GM12878 (cell line): ENCODE data around the gene SFXN2. TPM values are rescaled to one million over a fixed set of nuclear protein-coding genes. Genes with fewer than 3 reads are reported as not detected.

ENCODE experiments used
- ATAC-seq: fragments of 200-7000 bp; cut with Tn5 transposase; 3 replicates; pipeline ENCODE4 v1.9.1; 2020; ENCODE audit warnings: mild to moderate bottlenecking, moderate library complexity
- BruUV-seq: library from RNA; stranded (reverse); fragments of 400-500 nt; replicated peaks from 2 replicates; lab custom pipeline; 2021; lab: Mats Ljungman, UMichigan
- CTCF ChIA-PET: fragments of 300-600 bp; sonication (Branson Sonifier 250); formaldehyde crosslinking; extraction: SDS; loops from one replicate; lab custom pipeline; 2021; ENCODE audit warnings: inconsistent platforms; lab: Yijun Ruan, JAX
- POLR2A ChIA-PET: fragments of 350-600 bp; formaldehyde crosslinking; extraction: SDS; loops from one replicate; lab custom pipeline; 2021; ENCODE audit warnings: inconsistent platforms; lab: Charles Lee
- RAD21 ChIA-PET: fragments of 300-600 bp; sonication (Branson Sonifier 250); formaldehyde crosslinking; loops from one replicate; lab custom pipeline; 2023; ENCODE audit warnings: antibody characterized with exemption; ENCODE audit not compliant: unreplicated experiment; lab: Charles Lee
- SMC1A ChIA-PET: fragments of 300-600 bp; sonication (Branson Sonifier 250); formaldehyde crosslinking; loops from one replicate; lab custom pipeline; 2023; ENCODE audit not compliant: unreplicated experiment, uncharacterized antibody; lab: Charles Lee
- DNase-seq: peaks from one replicate; pipeline ENCODE4 v3.0.0-alpha.2; 2011; ENCODE audit warnings: low read depth, low spot score
- FAIRE-seq: peaks from 3 replicates; lab custom pipeline; 2011; peaks lifted over from hg19 to GRCh38; lab: Jason Lieb, UNC
- H2AFZ ChIP-seq: 2 replicates; pipeline ENCODE4 v1.6.0; 2011; ENCODE audit warnings: low read depth, low read length, control low read depth; ENCODE audit not compliant: control insufficient read depth
- H3K27ac ChIP-seq: 2 replicates; pipeline ENCODE4 v1.5.1; 2011; ENCODE audit warnings: control low read depth; ENCODE audit not compliant: control insufficient read depth, insufficient read depth
- H3K27me3 ChIP-seq, 2 experiments: replicated peaks in 1 of 2; 2 replicates each; pipeline versions ENCODE4 v1.6.0 to v1.6.1; 2011; ENCODE audit warnings: low read length in 1 of 2; ENCODE audit not compliant: control insufficient read depth in 2 of 2, insufficient read depth in 2 of 2
- H3K36me3 ChIP-seq, 2 experiments: 2 replicates each; pipeline ENCODE4 v1.5.1; 2011; ENCODE audit warnings: low read length in 1 of 2; ENCODE audit not compliant: control insufficient read depth in 2 of 2, insufficient read depth in 2 of 2
- H3K4me1 ChIP-seq: 2 replicates; pipeline ENCODE4 v1.6.1; 2011; ENCODE audit warnings: mild to moderate bottlenecking, low read length, moderate library complexity, mixed read lengths; ENCODE audit not compliant: control insufficient read depth, insufficient read depth
- H3K4me2 ChIP-seq: 2 replicates; pipeline ENCODE4 v1.6.0; 2011; ENCODE audit warnings: control low read depth; ENCODE audit not compliant: control insufficient read depth, insufficient read depth
- H3K4me3 ChIP-seq: fragments of 200-600 bp; sonication (generic); 2 replicates; pipeline ENCODE4 v1.5.1; 2016
- H3K79me2 ChIP-seq: 2 replicates; pipeline ENCODE4 v1.6.0; 2011; ENCODE audit warnings: low read length; ENCODE audit not compliant: control insufficient read depth, insufficient read depth
- H3K9ac ChIP-seq: 2 replicates; pipeline ENCODE4 v1.8.0; 2011; ENCODE audit warnings: low read length, control low read depth, mixed read lengths; ENCODE audit not compliant: control insufficient read depth, insufficient read depth
- H3K9me3 ChIP-seq: replicated peaks from 3 replicates; pipeline ENCODE4 v1.5.1; 2011; ENCODE audit warnings: mild to moderate bottlenecking, low read length; ENCODE audit not compliant: control insufficient read depth, insufficient read depth
- H4K20me1 ChIP-seq: 2 replicates; pipeline ENCODE4 v1.6.0; 2011; ENCODE audit not compliant: control insufficient read depth, insufficient read depth
- BHLHE40 ChIP-seq, 2 experiments: fragments of 450-650 bp in 1 of 2; IDR thresholded peaks; 2 replicates each; pipeline ENCODE4 v1.6.1; 2011 to 2017; ENCODE audit warnings: low read depth in 2 of 2, borderline replicate concordance in 1 of 2, improper control_type of control experiment in 1 of 2, low read length in 1 of 2, mild to moderate bottlenecking in 1 of 2
- BMI1 ChIP-seq: fragments of 450-650 bp; IDR thresholded peaks from 2 replicates; pipeline ENCODE4 v1.6.1; 2016; ENCODE audit warnings: mild to moderate bottlenecking, moderate library complexity, borderline replicate concordance
- CREB1 ChIP-seq: IDR thresholded peaks from 2 replicates; pipeline ENCODE4 v1.6.1; 2012; ENCODE audit warnings: low read depth, mild to moderate bottlenecking, inconsistent platforms
- EGR1 ChIP-seq, 2 experiments: IDR thresholded peaks; 1 replicate in 1 of 2; 2 replicates in 1 of 2; pipeline ENCODE4 v1.6.1; 2011 to 2012; ENCODE audit warnings: low read depth in 2 of 2, low read length in 2 of 2, borderline replicate concordance in 1 of 2, mild to moderate bottlenecking in 1 of 2, moderate library complexity in 1 of 2
- ESRRA ChIP-seq: IDR thresholded peaks from 2 replicates; pipeline ENCODE4 v1.6.1; 2012; ENCODE audit warnings: mild to moderate bottlenecking, low read length, improper control_type of control experiment
- HDAC2 ChIP-seq: fragments of 200-600 bp; sonication (generic); IDR thresholded peaks from 2 replicates; pipeline ENCODE4 v1.6.1; 2017
- IRF3 ChIP-seq: fragments of 450-650 bp; IDR thresholded peaks from 2 replicates; pipeline ENCODE4 v1.6.1; 2014; ENCODE audit warnings: mild to moderate bottlenecking
- MEF2B ChIP-seq: fragments of 450-650 bp; IDR thresholded peaks from 2 replicates; pipeline ENCODE4 v1.6.1; 2018; ENCODE audit warnings: mild to moderate bottlenecking, moderate library complexity; ENCODE audit not compliant: partially characterized antibody, poor library complexity, severe bottlenecking
- MTA2 ChIP-seq: fragments of 450-650 bp; IDR thresholded peaks from 2 replicates; pipeline ENCODE4 v1.6.1; 2016; ENCODE audit warnings: low read depth, mild to moderate bottlenecking, moderate library complexity
- PBX3 ChIP-seq: IDR thresholded peaks from 2 replicates; pipeline ENCODE4 v1.6.1; 2011; ENCODE audit warnings: mild to moderate bottlenecking, low read depth, low read length, moderate library complexity; ENCODE audit not compliant: insufficient replicate concordance
- RCOR1 ChIP-seq: conservative IDR thresholded peaks from 2 replicates; pipeline ENCODE4 v1.6.1; 2012; ENCODE audit warnings: low read depth, low read length, improper control_type of control experiment
- RUNX3 ChIP-seq: IDR thresholded peaks from 2 replicates; pipeline ENCODE4 v1.6.1; 2012; ENCODE audit warnings: low read length, inconsistent platforms
- SREBF1 ChIP-seq: IDR thresholded peaks from 2 replicates; pipeline ENCODE4 v1.6.1; 2012; ENCODE audit warnings: mild to moderate bottlenecking, low read length
- TAF1 ChIP-seq: IDR thresholded peaks from 2 replicates; pipeline ENCODE4 v1.6.1; 2011; ENCODE audit warnings: mild to moderate bottlenecking, low read depth, low read length, borderline replicate concordance
- TCF7 ChIP-seq: IDR thresholded peaks from 2 replicates; pipeline ENCODE4 v1.6.1; 2014; ENCODE audit warnings: antibody characterized with exemption, borderline replicate concordance
- ZBED1 ChIP-seq: IDR thresholded peaks from 2 replicates; pipeline ENCODE4 v1.6.1; 2016; ENCODE audit warnings: borderline replicate concordance
- ZNF217 ChIP-seq: fragments of 450-650 bp; IDR thresholded peaks from 2 replicates; pipeline ENCODE4 v1.6.1; 2017; ENCODE audit warnings: antibody characterized with exemption, mild to moderate bottlenecking
- WGBS: methylation state at CpG from one replicate; pipeline ENCODE4 v1.1.6; 2016; ENCODE audit warnings: low lambda C conversion rate; ENCODE audit not compliant: insufficient replicate concordance, insufficient coverage; ENCODE audit errors: missing lambda C conversion rate; 5-methylcytosine and 5-hydroxymethylcytosine counted together
- in situ Hi-C: fragments of 300-500 bp; cut with MboI; formaldehyde crosslinking; loops from 9 replicates; pipeline ENCODE4 v1.14.3; 2018; ENCODE audit warnings: mixed read lengths
- intact Hi-C: fragments of 100-400 bp; cut with micrococcal nuclease; formaldehyde crosslinking; loops from one replicate; pipeline ENCODE4 v1.14.2; 2022; ENCODE audit not compliant: unreplicated experiment
- polyA plus RNA-seq, 11 experiments: library from polyadenylated mRNA; depleted of rRNA in 4 of 11; unstranded in 6 of 11; stranded (reverse) in 5 of 11; fragments of >200 nt; fragmentation: Nextera tagmentation in 4 of 11; fragmentation: Illumina TruSeq in 1 of 11; extraction: Ambion mirVana in 4 of 11; extraction: Trizol in 1 of 11; gene quantifications; 1 replicate in 1 of 11; 2 replicates in 10 of 11; pipeline versions ENCODE4 v1.2.1 to v1.2.3, GENCODE V29; 2011 to 2016; ENCODE audit warnings: inconsistent platforms in 2 of 11, missing spikeins in 2 of 11, low read depth in 1 of 11
- total RNA-seq, 4 experiments: library from RNA; depleted of rRNA in 3 of 4; stranded (reverse); fragments of >200 nt in 3 of 4; fragmentation: Illumina TruSeq in 1 of 4; extraction: Trizol in 1 of 4; gene quantifications; 2 replicates each; pipeline versions ENCODE4 v1.2.1 to v1.2.3, GENCODE V29; 2013 to 2021

Gene SFXN2
- total and polyA plus RNA-seq, 10 of the 15 experiments (the other 5 are each of a cell fraction or from before 2014, with no cell fraction given): 8.8 to 22.5 (median 18.5) TPM

GRCh38 chr10:102713814-102714620 lies 419 bp upstream of the SFXN2 start, which contains the start of gene ARL3:
Gene ARL3, minus strand, starts transcription at chr10:102714397. Its CDS starts 122 bp downstream, at chr10:102714275.
- ATAC-seq (peak; percentile 84), DNase-seq (peak; percentile 94), FAIRE-seq (peak; percentile 86)
- ChIA-PET POLR2A (interaction anchor here (0.5 to 5.8 kb wide), 28 partner anchors 7 to 1407 kb away, joined by 3 to 73 read pairs (median 3); partner anchors contain the start of genes CNNM2, TRIM8 and WBP1L), SMC1A (interaction anchor here (0.9 to 9.5 kb wide), 12 partner anchors 13 to 756 kb away, joined by 3 to 140 read pairs (median 6); partner anchors contain the start of genes CYP17A1, SUFU and TRIM8), CTCF (interaction anchor here (0.7 to 8.5 kb wide), 16 partner anchors 13 to 1801 kb away, joined by 3 to 114 read pairs (median 3); partner anchors contain the start of genes SLF2 and TRIM8), RAD21 (interaction anchor here (0.6 to 9.6 kb wide), 15 partner anchors 12 to 1673 kb away, joined by 3 to 140 read pairs (median 5); partner anchors contain the start of genes TRIM8 and WBP1L)
- intact Hi-C loops (loop anchor here (2.0 to 10.0 kb wide), 4 partner anchors 35 to 282 kb away; partner anchors contain the start of genes ACTR1A, CUEDC2 and SUFU), in situ Hi-C loops (no loop called here)
- Histone ChIP-seq H4K20me1 (no peaks in the 10 kb centered on the region), H3K36me3 (peaks cover 0 to 2% of the 10 kb centered on the region in 2 experiments; a peak in 1 of 4 replicates), H3K9ac (peak within 1 kb of the TSS; percentile 85), H3K9me3 (no peaks in the 10 kb centered on the region), H3K4me1 (peaks cover 17% of the 10 kb centered on the region), H3K27ac (peak within 1 kb of the TSS; percentile 88), H3K79me2 (peaks cover 72% of the 10 kb centered on the region), H2AFZ (peak within 1 kb of the TSS; percentile 94), H3K4me3 (peak within 1 kb of the TSS; percentile 92), H3K27me3 (no peaks in the 10 kb centered on the region), H3K4me2 (peak within 1 kb of the TSS; percentile 98)
- no TSS peak for BruUV-seq
- WGBS: 2% methylated on average over 59 of the region's 62 CpGs
- TF ChIP-seq BHLHE40 (IDR thresholded peaks at IDR 0.05; ENCODE audit: borderline replicate concordance in 1 of 2, low read depth in 2 of 2, low read length in 1 of 2) (peak in 1 of 2 experiments; percentile 71; a peak in 2 of 4 replicates), EGR1 (IDR thresholded peaks at IDR 0.05; ENCODE audit: borderline replicate concordance in 1 of 2, low read depth in 2 of 2, low read length in 2 of 2) (peak; percentile 65 to 100), IRF3 (no peak), ESRRA (no peak), BMI1 (peak; percentile 97), CREB1 (peak; percentile 48; the same call in 1 of the 2 replicates), PBX3 (peak; percentile 6), MTA2 (peak; percentile 57), HDAC2 (no peak), MEF2B (peak; percentile 67), TAF1 (peak; percentile 66), RCOR1 (no peak), ZNF217 (no peak; the same call in 1 of the 2 replicates), RUNX3 (no peak; the same call in 1 of the 2 replicates), SREBF1 (no peak), ZBED1 (no peak), TCF7 (no peak)
